Measurements from ENCODE around the gene ZBTB7B. TPM values are rescaled to one million over a fixed set of nuclear protein-coding genes. Genes with fewer than 3 reads are reported as not detected.

ZBTB7B gene
- total and polyA plus RNA-seq, 2 donors from 2014 or later = 20.1 to 68.7 TPM

DNA sequence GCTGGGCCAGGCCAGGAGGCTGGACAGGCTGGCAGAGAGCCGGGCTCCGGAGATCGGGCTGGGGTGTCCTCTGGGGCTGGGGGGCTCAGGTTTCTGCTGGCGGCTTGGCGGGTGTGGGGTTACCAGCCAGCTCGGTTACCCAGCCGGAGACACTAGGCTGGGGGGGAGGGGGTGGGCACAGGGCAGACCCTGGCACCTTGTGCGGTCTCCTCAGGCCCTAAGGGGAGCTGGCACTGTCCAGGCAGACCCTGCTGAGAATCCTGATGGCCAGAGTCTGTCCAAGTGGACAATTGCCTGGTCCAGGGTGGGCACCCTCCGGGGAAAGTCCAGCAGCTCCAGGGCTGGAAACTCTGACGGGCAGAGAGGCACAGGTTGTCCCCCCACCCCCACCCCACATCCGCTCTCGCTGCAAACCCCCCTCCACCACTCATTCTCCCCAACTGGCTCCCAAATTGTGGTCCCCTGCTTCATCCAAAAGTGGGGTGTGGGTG, 6.7 kb downstream of the ZBTB7B start:
- TF ChIP-seq, protein P1, sequence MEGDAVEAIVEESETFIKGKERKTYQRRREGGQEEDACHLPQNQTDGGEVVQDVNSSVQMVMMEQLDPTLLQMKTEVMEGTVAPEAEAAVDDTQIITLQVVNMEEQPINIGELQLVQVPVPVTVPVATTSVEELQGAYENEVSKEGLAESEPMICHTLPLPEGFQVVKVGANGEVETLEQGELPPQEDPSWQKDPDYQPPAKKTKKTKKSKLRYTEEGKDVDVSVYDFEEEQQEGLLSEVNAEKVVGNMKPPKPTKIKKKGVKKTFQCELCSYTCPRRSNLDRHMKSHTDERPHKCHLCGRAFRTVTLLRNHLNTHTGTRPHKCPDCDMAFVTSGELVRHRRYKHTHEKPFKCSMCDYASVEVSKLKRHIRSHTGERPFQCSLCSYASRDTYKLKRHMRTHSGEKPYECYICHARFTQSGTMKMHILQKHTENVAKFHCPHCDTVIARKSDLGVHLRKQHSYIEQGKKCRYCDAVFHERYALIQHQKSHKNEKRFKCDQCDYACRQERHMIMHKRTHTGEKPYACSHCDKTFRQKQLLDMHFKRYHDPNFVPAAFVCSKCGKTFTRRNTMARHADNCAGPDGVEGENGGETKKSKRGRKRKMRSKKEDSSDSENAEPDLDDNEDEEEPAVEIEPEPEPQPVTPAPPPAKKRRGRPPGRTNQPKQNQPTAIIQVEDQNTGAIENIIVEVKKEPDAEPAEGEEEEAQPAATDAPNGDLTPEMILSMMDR (IDR thresholded peaks at IDR 0.05; ENCODE audit: borderline replicate concordance, extremely low read depth, insufficient read depth) = no peak
- H3K9ac ChIP-seq (ENCODE audit: low read length in 3 of 3) = no peak overlapping the region
- FAIRE-seq = no peak
- DNase-seq = peak; percentile 21 to 70 (median 49)
- no peaks in the 10 kb centered on the region for H3K9me3 ChIP-seq (ENCODE audit: control insufficient read depth in 2 of 3, insufficient read depth in 1 of 3, low read length in 3 of 3)
- H3K36me3 ChIP-seq (ENCODE audit: control insufficient read depth in 2 of 3, insufficient read depth in 3 of 3, low read length in 3 of 3) = no peaks in the 10 kb centered on the region
- peaks cover under 1 to 58% (median 33%) of the 10 kb centered on the region in 3 donors for H3K4me1 ChIP-seq (ENCODE audit: control insufficient read depth in 2 of 3, insufficient read depth in 2 of 3, low read depth in 1 of 3, low read length in 3 of 3)
- intact Hi-C loops (cut with DNase I) = no loop called here
- H3K27me3 ChIP-seq (ENCODE audit: control insufficient read depth, insufficient read depth, low read length) = no peaks in the 10 kb centered on the region
- peak overlapping the region; percentile 35 to 41 for H3K27ac ChIP-seq (ENCODE audit: low read depth in 2 of 2, low read length in 2 of 2)
- no peak overlapping the region for H3K4me3 ChIP-seq (ENCODE audit: low read length in 3 of 3)

DNA sequence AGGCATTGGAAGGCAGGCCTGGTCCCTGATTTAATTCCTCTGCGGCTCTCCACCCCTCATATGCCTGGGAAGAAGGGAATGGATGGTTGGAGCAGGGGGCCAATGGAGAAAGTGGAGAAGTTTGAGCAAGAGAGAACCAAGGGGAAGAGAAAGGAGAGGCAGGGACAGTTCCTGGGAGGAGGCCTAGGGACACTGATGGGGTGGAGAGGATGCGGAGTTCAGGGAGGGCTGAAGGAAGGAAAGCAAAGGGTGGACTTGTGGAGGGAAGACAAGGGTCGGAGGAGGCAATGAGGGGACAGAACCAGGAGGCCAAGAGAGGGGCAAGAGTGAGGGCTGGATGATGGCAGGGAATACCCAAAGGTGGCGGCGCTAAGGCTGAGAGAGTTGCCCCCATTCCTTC, 7.1 kb downstream of the ZBTB7B start:
- TF ChIP-seq, protein P1 (IDR thresholded peaks at IDR 0.05; ENCODE audit: borderline replicate concordance, extremely low read depth, insufficient read depth) = no peak
- DNase-seq = no peak
- Histone ChIP-seq H3K27me3 (ENCODE audit: control insufficient read depth, insufficient read depth, low read length) (no peaks in the 10 kb centered on the region), H3K9ac (ENCODE audit: low read length in 3 of 3) (no peak overlapping the region), H3K4me1 (ENCODE audit: control insufficient read depth in 2 of 3, insufficient read depth in 2 of 3, low read depth in 1 of 3, low read length in 3 of 3) (peaks cover 0 to 53% (median 30%) of the 10 kb centered on the region in 3 donors), H3K4me3 (ENCODE audit: low read length in 3 of 3) (no peak overlapping the region), H3K27ac (ENCODE audit: low read depth in 2 of 2, low read length in 2 of 2) (no peak overlapping the region), H3K36me3 (ENCODE audit: control insufficient read depth in 2 of 3, insufficient read depth in 3 of 3, low read length in 3 of 3) (no peaks in the 10 kb centered on the region), H3K9me3 (ENCODE audit: control insufficient read depth in 2 of 3, insufficient read depth in 1 of 3, low read length in 3 of 3) (no peaks in the 10 kb centered on the region)
- intact Hi-C loops (cut with DNase I) = no loop called here
- FAIRE-seq = no peak

DNA sequence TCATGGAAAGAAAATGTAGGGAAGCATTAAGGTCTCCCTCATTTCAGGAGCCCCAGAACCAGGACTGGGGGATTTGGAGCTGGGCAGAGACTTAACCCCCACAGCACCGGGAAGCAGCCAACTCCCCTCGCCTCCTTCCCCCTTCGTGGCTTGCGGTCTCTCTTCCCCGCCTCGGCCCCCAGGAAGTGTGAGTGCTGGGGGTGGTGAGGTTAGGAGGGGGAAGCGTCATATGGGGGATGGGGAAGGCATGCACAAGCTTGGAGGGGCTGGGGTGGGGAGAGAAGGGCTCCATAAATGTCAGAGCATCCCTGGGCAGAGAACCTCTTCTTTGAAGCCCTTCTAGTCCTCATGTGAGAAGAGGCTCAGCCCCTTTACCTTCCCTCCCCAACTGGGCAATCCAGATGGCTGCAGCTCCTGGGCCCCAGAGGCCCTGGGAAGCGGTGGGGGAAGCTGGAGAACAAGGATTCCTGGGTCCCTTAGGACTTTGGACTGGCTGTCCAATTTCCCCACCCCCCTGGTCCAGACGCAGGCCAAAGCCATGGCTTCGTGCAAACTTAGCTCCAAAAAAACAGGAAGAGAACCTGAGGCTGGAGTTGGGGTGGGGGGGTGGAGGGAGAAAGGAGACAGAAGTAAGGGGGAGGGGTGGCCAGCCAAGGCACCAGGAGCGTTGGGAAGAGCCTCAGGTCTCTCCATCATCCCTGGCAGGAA, 7.8 kb downstream of the ZBTB7B start:
- no peak overlapping the region for H3K9ac ChIP-seq (ENCODE audit: low read length in 3 of 3)
- H3K27me3 ChIP-seq (ENCODE audit: control insufficient read depth, insufficient read depth, low read length) = no peaks in the 10 kb centered on the region
- intact Hi-C loops (cut with DNase I) = no loop called here
- DNase-seq = peak in 1 of 5 donors; percentile 59
- H3K9me3 ChIP-seq (ENCODE audit: control insufficient read depth in 2 of 3, insufficient read depth in 1 of 3, low read length in 3 of 3) = no peaks in the 10 kb centered on the region
- H3K4me1 ChIP-seq (ENCODE audit: control insufficient read depth in 2 of 3, insufficient read depth in 2 of 3, low read depth in 1 of 3, low read length in 3 of 3) = peaks cover 0 to 48% (median 30%) of the 10 kb centered on the region in 3 donors
- no peak for FAIRE-seq
- TF ChIP-seq, protein P1 (IDR thresholded peaks at IDR 0.05; ENCODE audit: borderline replicate concordance, extremely low read depth, insufficient read depth) = no peak
- no peak overlapping the region for H3K27ac ChIP-seq (ENCODE audit: low read depth in 2 of 2, low read length in 2 of 2)
- no peaks in the 10 kb centered on the region for H3K36me3 ChIP-seq (ENCODE audit: control insufficient read depth in 2 of 3, insufficient read depth in 3 of 3, low read length in 3 of 3)
- no peak overlapping the region for H3K4me3 ChIP-seq (ENCODE audit: low read length in 3 of 3)
